GM19043 (cell line): ENCODE results near the gene TYMP.

Source experiments
- ATAC-seq: cut with Tn5 transposase; IDR thresholded peaks from one replicate; pipeline ENCODE4 v1.9.1; 2021; ENCODE audit warnings: low read depth; ENCODE audit not compliant: unreplicated experiment

TYMP gene

GRCh38 chr22:50563413-50564160, 33.8 kb upstream of the TYMP start:
- no peak for ATAC-seq

GRCh38 chr22:50562523-50563412, 33.0 kb upstream of the TYMP start, which contains the start of gene SYCE3:
TSS of gene SYCE3 (minus strand) at chr22:50562919. CDS start at chr22:50556405, 6,514 bp downstream.
- peak; percentile 72 for ATAC-seq

- no peak for ATAC-seq
Measured at GRCh38 chr22:50561401-50562358, 31.9 kb upstream of the TYMP start.

- no peak for ATAC-seq
Measured at GRCh38 chr22:50560034-50560433, 30.2 kb upstream of the TYMP start.

- ATAC-seq, result no peak
Measured at GRCh38 chr22:50556703-50557102, 26.9 kb upstream of the TYMP start.

- no peak for ATAC-seq
Measured at GRCh38 chr22:50553310-50553709, 23.5 kb upstream of the TYMP start.

GRCh38 chr22:50551160-50551752, 21.4 kb upstream of the TYMP start:
- ATAC-seq, result no peak

GRCh38 chr22:50550395-50550794, 20.6 kb upstream of the TYMP start:
- no peak for ATAC-seq

GRCh38 chr22:50548921-50549790, 19.3 kb upstream of the TYMP start:
- no peak for ATAC-seq

- no peak for ATAC-seq
Measured at GRCh38 chr22:50548040-50548920, 18.5 kb upstream of the TYMP start.

GRCh38 chr22:50547263-50547985, 17.6 kb upstream of the TYMP start:
- no peak for ATAC-seq

GRCh38 chr22:50546326-50547262, 16.8 kb upstream of the TYMP start:
- no peak for ATAC-seq

- no peak for ATAC-seq
Measured at GRCh38 chr22:50545522-50546325, 15.9 kb upstream of the TYMP start, which contains the start of gene KLHDC7B. TSS of gene KLHDC7B (plus strand) at chr22:50545899. CDS start at chr22:50546244, 345 bp downstream.

- no peak for ATAC-seq
Measured at GRCh38 chr22:50544746-50545253, 15.0 kb upstream of the TYMP start.

- no peak for ATAC-seq
Measured at GRCh38 chr22:50544078-50544745, 14.4 kb upstream of the TYMP start.
